Rectal smooth muscle tissue (tissue), 1 donor: Measurements from ENCODE around the gene IL22RA2.
"Not testable (repeated sequence)": the region's sequence is repeated elsewhere in the genome, so short reads cannot be mapped to it uniquely, and the experiment has no call there.

Source experiments
- H3K27ac ChIP-seq: one replicate; pipeline ENCODE4 v1.7.0; 2013; ENCODE audit warnings: low read depth, low read length, inconsistent platforms
- H3K27me3 ChIP-seq: one replicate; pipeline ENCODE4 v1.7.0; 2013; ENCODE audit warnings: low read length; ENCODE audit not compliant: control insufficient read depth, insufficient read depth
- H3K36me3 ChIP-seq: one replicate; pipeline ENCODE4 v1.7.0; 2013; ENCODE audit warnings: low read length; ENCODE audit not compliant: control insufficient read depth, insufficient read depth
- H3K4me1 ChIP-seq: one replicate; pipeline ENCODE4 v1.7.0; 2013; ENCODE audit warnings: low read length; ENCODE audit not compliant: control insufficient read depth, insufficient read depth
- H3K4me3 ChIP-seq: one replicate; pipeline ENCODE4 v1.7.0; 2013; ENCODE audit warnings: low read length
- H3K9ac ChIP-seq: one replicate; pipeline ENCODE4 v1.7.0; 2013; ENCODE audit warnings: low read length

The IL22RA2 gene

DNA sequence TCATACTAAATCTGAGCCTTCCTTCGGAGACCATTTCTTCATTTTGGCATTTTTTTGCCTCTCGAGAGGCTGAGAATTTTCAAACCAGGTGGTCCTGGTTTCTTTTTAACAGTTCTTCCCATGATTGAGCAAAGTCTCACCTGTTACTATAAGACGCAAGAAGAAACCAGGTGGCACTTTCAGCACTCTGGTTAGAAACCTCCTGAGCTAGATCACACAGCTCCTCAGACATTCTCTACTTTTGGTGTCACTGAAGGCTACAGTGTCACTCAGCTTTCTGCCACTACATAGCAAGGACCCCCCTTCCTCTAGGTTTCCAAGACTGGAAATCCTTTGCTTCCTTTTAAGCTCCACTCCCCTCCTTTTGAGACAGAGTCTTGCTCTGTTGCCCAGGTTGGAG is 38.5 kb upstream of the IL22RA2 start:
- H3K4me3 ChIP-seq: no peak overlapping the region
- H3K9ac ChIP-seq: no peak overlapping the region
- H3K4me1 ChIP-seq: peaks cover 8% of the 10 kb centered on the region
- no peak overlapping the region for H3K27ac ChIP-seq
- H3K27me3 ChIP-seq: no peaks in the 10 kb centered on the region
- H3K36me3 ChIP-seq: no peaks in the 10 kb centered on the region

DNA sequence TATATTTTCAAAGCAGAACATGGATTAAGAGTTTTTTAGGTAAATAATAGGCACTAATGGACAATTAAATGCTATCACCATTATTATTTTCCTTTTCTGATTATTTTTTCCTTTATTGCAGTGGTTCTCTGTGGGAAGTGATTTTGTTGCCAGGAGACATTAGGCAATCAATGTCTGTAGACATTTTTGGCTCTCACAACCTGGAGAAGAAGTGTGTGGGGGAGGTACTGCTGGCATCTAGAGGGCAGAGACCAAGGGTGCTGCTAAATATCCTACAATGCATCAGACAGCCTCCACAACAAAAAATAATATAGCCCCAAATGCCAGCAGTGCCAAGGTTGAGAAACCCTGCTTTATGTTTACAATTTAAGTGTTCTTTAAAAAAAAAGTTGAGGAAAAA is 37.5 kb upstream of the IL22RA2 start:
- Histone ChIP-seq H3K4me3 (no peak overlapping the region), H3K27ac (no peak overlapping the region), H3K4me1 (peaks cover 8% of the 10 kb centered on the region)

DNA sequence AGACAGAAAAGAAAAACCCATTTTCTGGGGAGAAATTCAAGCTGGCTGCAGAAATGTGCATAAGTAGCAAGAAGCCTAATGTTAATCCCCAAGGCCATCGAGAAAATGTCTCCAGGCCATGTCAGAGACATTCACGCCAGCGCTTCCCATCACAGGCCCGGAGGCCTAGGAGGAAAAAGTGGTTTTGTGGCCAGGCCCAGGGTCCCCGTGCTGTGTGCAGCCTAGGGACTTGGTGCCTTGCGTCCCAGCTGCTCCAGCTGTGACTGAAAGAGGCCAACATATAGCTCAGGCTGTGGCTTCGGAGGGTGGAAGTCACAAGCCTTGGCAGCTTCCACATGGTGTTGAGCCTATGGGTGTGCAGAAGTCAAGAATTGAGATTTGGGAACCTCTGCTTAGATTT is 34.8 kb upstream of the IL22RA2 start:
- Histone ChIP-seq H3K36me3 (peaks cover 13% of the 10 kb centered on the region), H3K4me1 (peaks cover 2% of the 10 kb centered on the region), H3K27ac (no peak overlapping the region), H3K27me3 (no peaks in the 10 kb centered on the region), H3K9ac (no peak overlapping the region), H3K4me3 (no peak overlapping the region)

More for the DNA sequence above, 37.5 kb upstream of the IL22RA2 start:
- no peak overlapping the region for H3K9ac ChIP-seq
- H3K36me3 ChIP-seq: no peaks in the 10 kb centered on the region
- H3K27me3 ChIP-seq: no peaks in the 10 kb centered on the region

DNA sequence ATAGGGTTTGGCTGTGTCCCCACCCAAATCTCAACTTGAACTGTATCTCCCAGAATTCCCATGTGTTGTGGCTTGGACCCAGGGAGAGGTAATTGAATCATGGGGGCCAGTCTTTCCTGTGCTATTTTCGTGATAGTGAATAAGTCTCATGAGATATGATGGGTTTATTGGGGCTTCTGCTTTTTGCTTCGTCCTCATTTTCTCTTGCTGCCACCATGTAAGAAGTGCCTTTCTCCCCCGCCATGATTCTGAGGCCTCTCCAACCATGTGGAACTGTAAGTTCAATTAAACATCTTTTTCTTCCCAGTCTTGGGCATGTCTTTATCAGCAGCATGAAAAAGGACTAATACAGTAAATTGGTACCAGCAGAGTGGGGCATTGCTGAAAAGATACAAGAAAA is 34.0 kb upstream of the IL22RA2 start:
- not testable (repeated sequence) for H3K9ac ChIP-seq, H3K27me3 ChIP-seq, H3K4me1 ChIP-seq, H3K4me3 ChIP-seq, H3K27ac ChIP-seq
- H3K36me3 ChIP-seq: peaks cover 13% of the 10 kb centered on the region

DNA sequence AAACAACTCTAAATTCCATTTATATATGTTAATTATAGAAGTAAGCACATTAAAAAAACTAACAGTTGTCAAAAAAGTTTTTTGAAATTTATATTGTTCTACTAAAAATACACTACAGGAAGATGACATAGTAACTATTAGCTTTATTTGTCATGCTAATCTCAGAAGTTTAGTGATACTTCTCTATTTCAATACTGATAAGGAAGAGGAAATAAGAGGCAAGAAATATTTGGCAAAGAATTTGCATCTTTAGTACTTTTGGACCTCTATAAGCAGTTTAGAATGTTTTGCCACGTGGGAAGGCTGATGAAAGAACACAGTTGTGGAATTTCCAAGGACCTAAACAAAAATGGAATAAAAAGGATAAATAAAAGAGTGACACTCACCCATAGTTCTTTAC is 33.1 kb upstream of the IL22RA2 start:
- no peak overlapping the region for H3K9ac ChIP-seq
- peaks cover 13% of the 10 kb centered on the region for H3K36me3 ChIP-seq
- H3K27ac ChIP-seq: no peak overlapping the region
- no peak overlapping the region for H3K4me3 ChIP-seq
- H3K27me3 ChIP-seq: no peaks in the 10 kb centered on the region
- peaks cover 2% of the 10 kb centered on the region for H3K4me1 ChIP-seq

DNA sequence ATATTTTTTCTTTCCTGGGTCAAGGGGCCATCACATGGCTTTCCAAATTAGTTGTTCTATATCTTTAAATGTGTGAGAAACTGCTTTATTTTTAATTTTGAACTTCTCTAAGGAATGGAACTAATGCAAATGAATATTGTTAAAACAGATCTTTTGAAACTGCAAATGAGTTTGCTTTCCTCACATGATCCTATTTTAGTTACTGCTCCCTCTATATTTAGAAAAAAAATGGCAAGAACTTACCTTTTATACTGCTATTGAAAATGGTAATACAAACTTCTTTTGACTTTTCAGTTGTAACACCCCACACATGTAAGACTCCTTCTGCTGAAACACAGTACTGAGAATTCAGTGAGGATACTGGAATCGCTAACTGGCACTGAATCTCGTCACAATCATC is 29.8 kb upstream of the IL22RA2 start:
- no peaks in the 10 kb centered on the region for H3K4me1 ChIP-seq
- no peak overlapping the region for H3K4me3 ChIP-seq
- no peak overlapping the region for H3K9ac ChIP-seq
- peaks cover 14% of the 10 kb centered on the region for H3K36me3 ChIP-seq
- no peak overlapping the region for H3K27ac ChIP-seq
- no peaks in the 10 kb centered on the region for H3K27me3 ChIP-seq

DNA sequence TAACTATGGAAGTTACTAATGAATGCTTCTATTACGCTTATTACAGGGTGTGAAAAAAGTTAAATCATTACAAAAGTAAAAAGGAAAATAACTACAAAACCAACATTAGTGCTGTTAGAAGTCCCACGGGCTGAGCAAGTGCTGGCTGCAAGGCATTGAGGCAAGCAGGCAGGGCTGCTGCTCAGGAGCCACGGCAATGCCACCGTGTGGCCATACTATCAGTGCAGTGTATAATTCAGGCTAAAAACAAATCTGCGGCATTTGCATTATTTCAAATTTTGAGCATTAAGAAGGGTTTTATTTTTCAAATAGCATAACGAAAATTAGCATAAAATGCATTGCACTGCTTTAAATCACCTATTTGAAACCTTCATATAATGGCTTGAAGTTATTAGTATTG is 28.6 kb upstream of the IL22RA2 start:
- Histone ChIP-seq H3K27ac (no peak overlapping the region), H3K9ac (no peak overlapping the region), H3K4me3 (no peak overlapping the region), H3K27me3 (no peaks in the 10 kb centered on the region), H3K4me1 (no peaks in the 10 kb centered on the region), H3K36me3 (peaks cover 16% of the 10 kb centered on the region)

DNA sequence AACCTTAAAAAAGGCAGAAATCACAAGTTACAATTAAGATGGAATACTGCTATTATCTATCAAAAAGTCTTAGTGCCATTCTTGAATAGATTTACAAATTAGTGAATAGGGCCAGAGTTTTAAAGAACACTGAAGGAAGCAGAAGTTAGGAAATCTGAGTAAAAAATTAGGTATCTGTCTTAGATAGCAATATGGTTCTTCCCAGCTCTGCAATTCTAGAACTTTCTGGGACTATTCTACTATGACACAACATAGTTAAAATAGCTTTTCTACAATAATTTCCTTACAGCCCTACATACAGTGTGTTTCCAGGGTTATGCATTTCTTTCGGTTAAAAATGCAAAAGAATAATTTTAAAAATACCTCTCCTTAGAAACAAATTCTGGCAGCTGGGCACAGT is 27.6 kb upstream of the IL22RA2 start:
- no peaks in the 10 kb centered on the region for H3K4me1 ChIP-seq
- H3K4me3 ChIP-seq: no peak overlapping the region
- peaks cover 16% of the 10 kb centered on the region for H3K36me3 ChIP-seq
- H3K27me3 ChIP-seq: no peaks in the 10 kb centered on the region
- H3K9ac ChIP-seq: no peak overlapping the region
- H3K27ac ChIP-seq: no peak overlapping the region

DNA sequence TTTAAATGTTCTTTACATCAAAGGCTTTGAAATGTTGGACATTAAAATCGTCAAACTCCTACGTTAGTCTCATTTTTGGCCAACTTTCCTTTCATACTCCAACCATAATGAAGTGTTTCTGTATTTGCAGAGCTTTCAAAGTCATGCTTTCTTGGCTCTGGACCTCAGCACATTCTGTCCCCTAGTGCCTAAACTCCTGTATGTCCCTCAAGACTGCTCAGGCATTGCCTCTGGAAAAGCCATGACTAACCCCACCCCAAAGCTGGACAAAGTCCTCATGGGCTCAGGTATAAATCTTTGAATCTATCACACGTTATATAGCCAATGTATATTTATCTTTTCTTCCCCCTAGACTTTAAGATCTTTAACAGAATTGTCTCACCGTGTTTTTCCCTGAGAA is 26.8 kb upstream of the IL22RA2 start:
- H3K4me3 ChIP-seq: no peak overlapping the region
- no peak overlapping the region for H3K27ac ChIP-seq

DNA sequence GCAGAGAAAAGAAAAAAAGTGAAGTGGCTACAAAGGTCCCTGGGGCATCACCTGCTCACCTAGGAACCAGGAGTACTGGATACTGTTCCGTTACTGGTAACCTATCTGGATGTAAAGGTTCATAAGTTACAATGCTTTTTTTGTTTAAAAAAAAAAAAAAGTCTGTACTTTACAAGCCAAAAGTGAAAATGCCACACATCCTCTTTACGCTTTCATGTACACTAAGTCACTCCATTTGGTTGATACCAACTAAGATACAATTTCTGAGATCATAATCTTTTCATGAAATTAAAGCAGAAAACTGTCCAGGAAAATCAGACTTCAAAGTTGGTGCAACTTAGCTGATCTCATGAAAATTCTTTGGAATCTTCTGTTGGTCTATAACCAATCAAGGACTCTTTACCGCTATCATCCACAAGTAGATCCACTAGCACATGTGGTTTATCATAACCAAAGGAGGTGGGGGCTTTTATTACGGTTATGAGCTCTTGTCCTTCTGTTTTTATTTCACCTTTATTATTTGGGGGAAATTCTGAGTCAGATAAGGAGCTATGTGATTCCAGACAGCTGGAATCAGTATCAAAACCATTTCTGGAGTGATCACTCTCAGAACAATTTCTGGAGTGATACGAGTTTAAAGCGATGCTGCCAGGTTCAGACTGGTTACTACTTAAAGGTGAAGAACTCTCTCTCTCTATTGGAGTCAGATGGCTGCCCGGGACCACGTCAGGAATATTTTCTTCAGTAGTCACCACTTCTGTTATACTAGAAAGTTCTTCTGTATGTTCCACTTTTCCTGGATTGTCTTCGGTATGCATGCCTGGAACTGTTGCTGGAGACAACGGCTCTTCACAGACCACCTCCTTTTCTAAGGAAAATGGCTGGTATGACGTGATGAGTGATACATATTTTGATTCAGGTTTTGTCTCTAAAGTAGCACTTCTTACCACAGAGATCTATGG is 24.5 kb upstream of the IL22RA2 start:
- Histone ChIP-seq H3K27ac (no peak overlapping the region), H3K36me3 (peaks cover 3% of the 10 kb centered on the region), H3K27me3 (no peaks in the 10 kb centered on the region), H3K4me3 (no peak overlapping the region), H3K4me1 (no peaks in the 10 kb centered on the region), H3K9ac (no peak overlapping the region)

More for the DNA sequence above, 26.8 kb upstream of the IL22RA2 start:
- H3K27me3 ChIP-seq: no peaks in the 10 kb centered on the region
- no peak overlapping the region for H3K9ac ChIP-seq
- peaks cover 10% of the 10 kb centered on the region for H3K36me3 ChIP-seq
- H3K4me1 ChIP-seq: no peaks in the 10 kb centered on the region

DNA sequence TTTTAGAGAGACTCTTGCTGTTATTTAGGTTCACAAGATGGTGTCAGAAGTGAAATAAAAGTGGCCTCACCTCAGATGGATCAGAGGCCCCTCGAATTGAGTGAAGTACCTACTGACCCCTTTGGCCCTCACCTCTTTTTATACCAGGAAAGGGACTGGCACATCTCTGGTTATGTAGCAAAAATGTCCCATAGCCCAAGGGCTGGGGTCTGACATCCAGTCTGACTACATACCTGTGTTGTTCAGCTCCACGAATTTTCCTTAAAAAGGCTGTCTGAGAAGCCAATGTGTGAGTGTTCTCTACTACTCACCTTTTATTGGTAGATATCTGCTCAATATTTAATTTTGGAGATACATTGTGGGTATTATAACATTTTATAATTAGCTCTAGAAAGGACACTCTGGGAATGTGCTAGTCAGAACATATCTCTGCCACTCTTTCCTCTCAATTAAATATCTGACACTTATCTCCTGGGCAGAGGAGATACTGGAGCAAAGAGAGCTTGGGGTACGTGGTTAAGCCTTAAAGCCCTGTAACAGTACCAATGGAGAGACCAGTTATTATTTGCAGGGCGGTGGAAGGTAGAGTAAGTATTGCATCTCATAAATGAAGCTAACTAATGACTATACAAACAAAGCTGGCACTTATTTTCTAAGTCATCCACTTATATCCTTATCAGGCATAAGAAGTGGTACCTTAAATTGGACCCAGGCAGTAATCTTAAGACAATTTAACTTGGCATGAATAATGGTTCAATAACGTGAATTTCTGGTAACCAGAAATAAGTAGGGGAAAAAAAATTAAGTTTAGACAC is 20.0 kb upstream of the IL22RA2 start:
- no peak overlapping the region for H3K9ac ChIP-seq
- no peak overlapping the region for H3K4me3 ChIP-seq
- no peaks in the 10 kb centered on the region for H3K27me3 ChIP-seq
- H3K4me1 ChIP-seq: no peaks in the 10 kb centered on the region
- H3K36me3 ChIP-seq: peaks cover 3% of the 10 kb centered on the region
- no peak overlapping the region for H3K27ac ChIP-seq

DNA sequence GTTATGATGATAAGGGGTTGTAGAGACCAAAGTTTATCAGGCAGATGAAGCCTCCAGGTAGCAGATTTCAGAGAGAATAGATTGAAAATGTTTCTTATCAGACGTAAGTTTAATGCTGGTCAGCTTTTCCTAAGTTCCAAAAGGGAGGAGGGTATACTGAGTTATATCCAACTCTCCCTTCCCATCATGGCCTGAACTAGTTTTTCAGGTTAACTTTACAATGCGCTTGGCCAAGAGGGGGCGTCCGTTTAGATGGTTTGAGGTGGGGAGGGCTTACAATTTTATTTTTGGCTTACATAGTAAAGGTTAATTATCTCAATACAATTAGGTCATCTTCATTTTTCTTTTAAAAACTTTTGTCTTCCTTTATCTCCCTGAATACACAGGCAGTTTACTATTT is 19.4 kb upstream of the IL22RA2 start:
- no peak overlapping the region for H3K9ac ChIP-seq
- H3K4me1 ChIP-seq: no peaks in the 10 kb centered on the region
- no peak overlapping the region for H3K27ac ChIP-seq
- no peak overlapping the region for H3K4me3 ChIP-seq
- no peaks in the 10 kb centered on the region for H3K27me3 ChIP-seq
- no peaks in the 10 kb centered on the region for H3K36me3 ChIP-seq
